Coronary artery (tissue), 2 donors: ENCODE results near the gene MGAT4C.

Experiments used
- DNase-seq: peaks from one replicate; pipeline ENCODE4 v3.0.0-alpha.2; 2017; ENCODE audit warnings: low spot score
- H3K27ac ChIP-seq, 2 donors: fragments of 200-600 bp; sonication (generic); one replicate each; pipeline ENCODE4 v1.5.1; 2016 to 2019
- H3K4me3 ChIP-seq: fragments of 200-600 bp; sonication (generic); 2 replicates; pipeline ENCODE4 v1.5.1; 2016; ENCODE audit warnings: mild to moderate bottlenecking, moderate library complexity
- CTCF ChIP-seq: fragments of 200-600 bp; sonication (generic); IDR thresholded peaks from one replicate; pipeline ENCODE4 v1.5.1; 2019; ENCODE audit warnings: antibody characterized with exemption

MGAT4C gene

GRCh38 chr12:85971800-85972199 is 284.4 kb downstream of the MGAT4C start:
- no peak for DNase-seq
- no peak overlapping the region for H3K4me3 ChIP-seq
- TF ChIP-seq CTCF = no peak
- H3K27ac ChIP-seq = no peak overlapping the region

- DNase-seq = no peak
- Histone ChIP-seq H3K27ac (no peak overlapping the region), H3K4me3 (no peak overlapping the region)
- no peak for TF ChIP-seq CTCF
Observed at GRCh38 chr12:85968606-85969005, 287.6 kb downstream of the MGAT4C start.

GRCh38 chr12:85963326-85963725 is 292.9 kb downstream of the MGAT4C start:
- DNase-seq = no peak
- no peak overlapping the region for H3K27ac ChIP-seq
- no peak overlapping the region for H3K4me3 ChIP-seq
- TF ChIP-seq CTCF = no peak

- no peak for DNase-seq
- no peak overlapping the region for H3K27ac ChIP-seq
- no peak for TF ChIP-seq CTCF
- no peak overlapping the region for H3K4me3 ChIP-seq
Observed at GRCh38 chr12:85956081-85956480, 300.1 kb downstream of the MGAT4C start.

- no peak for TF ChIP-seq CTCF
- no peak overlapping the region for H3K27ac ChIP-seq
- H3K4me3 ChIP-seq = no peak overlapping the region
- DNase-seq = no peak
Observed at GRCh38 chr12:85955127-85955526, 301.1 kb downstream of the MGAT4C start.

GRCh38 chr12:85951823-85952222 is 304.4 kb downstream of the MGAT4C start:
- no peak overlapping the region for H3K27ac ChIP-seq
- no peak for DNase-seq
- H3K4me3 ChIP-seq = no peak overlapping the region
- TF ChIP-seq CTCF = no peak

GRCh38 chr12:85949253-85949652 is 306.9 kb downstream of the MGAT4C start:
- Histone ChIP-seq H3K27ac (no peak overlapping the region), H3K4me3 (no peak overlapping the region)
- no peak for TF ChIP-seq CTCF
- no peak for DNase-seq
